Body of pancreas (tissue), 4 donors: ENCODE results near the gene PKD1L1. TPM values are rescaled to one million over a fixed set of nuclear protein-coding genes. Genes with fewer than 3 reads are reported as not detected.

ENCODE experiments used
- ATAC-seq: fragments of 150-250 bp; one replicate; pipeline ENCODE4 v1.9.1; 2016
- DNase-seq, 4 donors: peaks; one replicate each; pipeline ENCODE4 v3.0.0-alpha.2; 2019
- H3K27ac ChIP-seq, 4 donors: fragments of 200-600 bp; sonication (generic); 1 replicate in 3 of 4; 2 replicates in 1 of 4; pipeline versions ENCODE4 v1.5.1 to v1.6.1; 2016 to 2019; ENCODE audit warnings: mild to moderate bottlenecking in 1 of 4, mixed read lengths in 1 of 4, moderate library complexity in 1 of 4
- H3K27me3 ChIP-seq, 2 donors: fragments of 200-600 bp; sonication (generic); one replicate each; pipeline ENCODE4 v1.6.0; 2016; ENCODE audit warnings: mild to moderate bottlenecking in 1 of 2
- H3K36me3 ChIP-seq, 2 donors: fragments of 200-600 bp; sonication (generic); replicated peaks in 1 of 2; 2 replicates each; pipeline ENCODE4 v1.5.1; 2016; ENCODE audit warnings: low read depth in 2 of 2; ENCODE audit not compliant: insufficient read depth in 1 of 2
- H3K4me1 ChIP-seq: fragments of 200-600 bp; sonication (generic); one replicate; pipeline ENCODE4 v1.6.0; 2016
- H3K4me3 ChIP-seq, 2 donors: fragments of 200-600 bp; sonication (generic); 1 replicate in 1 of 2; 2 replicates in 1 of 2; pipeline ENCODE4 v1.5.1; 2016 to 2019
- H3K9me3 ChIP-seq, 3 donors: fragments of 200-600 bp; sonication (generic); 1 replicate in 2 of 3; 2 replicates in 1 of 3; pipeline ENCODE4 v1.5.1; 2016
- POLR2A ChIP-seq, 3 donors: fragments of 450-650 bp; IDR thresholded peaks; one replicate each; pipeline ENCODE4 v1.6.1; 2016; ENCODE audit warnings: antibody characterized with exemption in 3 of 3, mild to moderate bottlenecking in 2 of 3
- WGBS, 2 donors: methylation state at CpG; one replicate each; pipeline ENCODE4 v1.1.5; 2017; 5-methylcytosine and 5-hydroxymethylcytosine counted together
- intact Hi-C: fragments of 100-400 bp; cut with DNase I; formaldehyde crosslinking; loops from one replicate; pipeline ENCODE4 v1.15.1; 2023
- total RNA-seq, 2 donors: library from RNA; depleted of rRNA; stranded (reverse); fragments of >200 nt; gene quantifications; one replicate each; pipeline ENCODE4 v1.1.0, GENCODE V29; 2016
- TF ChIP-seq, protein P1 (sequence below), 7 experiments: fragments of 450-650 bp in 4 of 7; fragments of 200-600 bp in 3 of 7; sonication (generic) in 3 of 7; IDR thresholded peaks; one replicate each; pipeline ENCODE4 v1.5.1; 2016 to 2019; ENCODE audit warnings: antibody characterized with exemption in 7 of 7

Gene PKD1L1
- total RNA-seq, 2 donors from 2014 or later = 0.26 to 4.0 TPM

DNA sequence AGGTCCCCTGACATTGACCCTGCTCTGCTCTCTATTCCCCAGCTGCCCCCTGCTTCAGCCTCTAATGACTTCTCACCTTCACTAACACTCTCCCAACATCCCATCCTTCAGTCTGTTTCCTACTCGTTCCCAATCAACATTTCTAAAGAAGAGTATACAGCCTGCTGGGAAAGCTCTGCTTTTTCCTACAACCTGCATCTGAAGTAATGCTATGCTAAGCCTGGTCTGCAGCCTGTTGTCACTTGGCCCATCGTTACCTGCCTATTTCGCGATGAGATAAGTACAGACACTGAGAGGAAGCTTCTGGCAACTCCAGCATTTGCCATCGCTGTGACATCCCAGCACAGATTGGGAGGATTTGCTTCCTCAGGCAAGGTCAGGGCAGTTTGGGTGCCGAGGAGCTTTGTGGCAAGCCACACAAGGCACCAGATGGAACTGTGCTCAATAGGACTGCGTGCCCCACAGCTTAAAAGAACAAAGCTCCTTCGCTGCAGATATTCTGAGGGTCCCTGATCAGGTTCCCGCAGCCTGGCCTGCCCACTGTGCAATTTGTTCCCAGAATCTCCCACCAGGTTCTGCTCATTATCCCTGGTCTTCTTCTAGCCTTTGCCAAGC is 51.4 kb downstream of the PKD1L1 start:
- ATAC-seq (no peak), DNase-seq (no peak)
- Histone ChIP-seq H3K27ac (no peak overlapping the region), H3K4me1 (no peaks in the 10 kb centered on the region), H3K36me3 (no peaks in the 10 kb centered on the region), H3K4me3 (no peak overlapping the region), H3K27me3 (no peaks in the 10 kb centered on the region), H3K9me3 (no peaks in the 10 kb centered on the region)
- intact Hi-C loops = no loop called here
- 60 to 63% methylated on average over 9 of the region's 9 CpGs for WGBS, 2 donors
- TF ChIP-seq POLR2A (IDR thresholded peaks at IDR 0.05) = no peak
- TF ChIP-seq, protein P1, sequence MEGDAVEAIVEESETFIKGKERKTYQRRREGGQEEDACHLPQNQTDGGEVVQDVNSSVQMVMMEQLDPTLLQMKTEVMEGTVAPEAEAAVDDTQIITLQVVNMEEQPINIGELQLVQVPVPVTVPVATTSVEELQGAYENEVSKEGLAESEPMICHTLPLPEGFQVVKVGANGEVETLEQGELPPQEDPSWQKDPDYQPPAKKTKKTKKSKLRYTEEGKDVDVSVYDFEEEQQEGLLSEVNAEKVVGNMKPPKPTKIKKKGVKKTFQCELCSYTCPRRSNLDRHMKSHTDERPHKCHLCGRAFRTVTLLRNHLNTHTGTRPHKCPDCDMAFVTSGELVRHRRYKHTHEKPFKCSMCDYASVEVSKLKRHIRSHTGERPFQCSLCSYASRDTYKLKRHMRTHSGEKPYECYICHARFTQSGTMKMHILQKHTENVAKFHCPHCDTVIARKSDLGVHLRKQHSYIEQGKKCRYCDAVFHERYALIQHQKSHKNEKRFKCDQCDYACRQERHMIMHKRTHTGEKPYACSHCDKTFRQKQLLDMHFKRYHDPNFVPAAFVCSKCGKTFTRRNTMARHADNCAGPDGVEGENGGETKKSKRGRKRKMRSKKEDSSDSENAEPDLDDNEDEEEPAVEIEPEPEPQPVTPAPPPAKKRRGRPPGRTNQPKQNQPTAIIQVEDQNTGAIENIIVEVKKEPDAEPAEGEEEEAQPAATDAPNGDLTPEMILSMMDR (IDR thresholded peaks at IDR 0.05) = no peak

DNA sequence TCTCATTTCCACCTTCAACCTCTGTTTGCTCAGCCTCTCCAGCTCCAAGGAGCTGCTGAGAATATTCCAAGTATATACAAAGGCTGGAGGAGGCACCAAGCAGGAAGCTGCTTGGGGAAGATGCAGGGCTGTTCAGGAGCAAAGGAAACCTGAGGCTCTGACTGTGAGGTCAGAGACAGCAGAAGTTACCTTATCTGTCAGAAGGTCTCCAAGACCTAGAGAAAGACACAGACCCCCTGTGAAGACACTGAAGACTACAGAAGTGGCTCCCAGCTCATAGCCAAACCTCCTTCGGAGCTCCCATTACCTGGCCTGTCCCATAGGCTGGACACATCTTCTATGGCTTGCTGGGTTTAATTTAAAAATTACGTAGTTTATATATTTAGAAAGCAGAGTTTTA is 53.2 kb downstream of the PKD1L1 start:
- WGBS, 2 donors = 88 to 90% methylated on average over 2 of the region's 2 CpGs
- Histone ChIP-seq H3K4me1 (no peaks in the 10 kb centered on the region), H3K4me3 (no peak overlapping the region), H3K36me3 (no peaks in the 10 kb centered on the region), H3K27me3 (no peaks in the 10 kb centered on the region), H3K27ac (no peak overlapping the region), H3K9me3 (no peaks in the 10 kb centered on the region)
- intact Hi-C loops = no loop called here
- TF ChIP-seq, protein P1 (IDR thresholded peaks at IDR 0.05) = no peak
- TF ChIP-seq POLR2A (IDR thresholded peaks at IDR 0.05) = no peak
- no peak for DNase-seq
- no peak for ATAC-seq

DNA sequence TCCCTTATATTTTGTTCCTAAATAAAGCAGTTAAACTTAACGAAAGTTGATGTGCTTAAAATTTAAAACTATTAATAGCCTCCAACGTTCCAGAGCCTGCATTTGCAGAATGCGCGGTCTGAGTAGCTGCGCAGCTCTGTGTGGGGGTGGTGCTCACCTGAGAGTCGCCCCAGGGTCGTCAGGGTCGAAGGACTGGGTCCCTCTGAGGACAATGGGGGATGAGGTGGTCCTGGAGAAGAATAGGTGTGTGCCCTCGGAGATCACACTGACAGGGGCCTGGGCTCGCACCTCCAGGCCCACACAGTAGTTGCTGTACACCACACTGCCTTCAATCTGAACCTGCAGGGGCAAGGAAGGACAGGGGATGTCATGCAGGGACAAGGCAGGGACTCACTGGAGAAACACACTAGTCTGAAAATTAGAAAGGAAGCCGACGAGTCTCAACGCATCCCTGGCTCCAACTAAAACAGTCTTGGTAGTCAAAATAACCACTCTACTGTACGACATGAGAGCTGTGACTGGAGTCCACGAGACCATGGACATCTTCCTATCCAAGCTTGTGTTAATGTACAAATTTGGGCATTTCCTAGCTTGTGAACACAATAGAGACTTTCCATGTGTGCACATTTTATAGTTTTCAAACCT is 54.4 kb downstream of the PKD1L1 start:
- intact Hi-C loops = no loop called here
- DNase-seq = no peak
- WGBS, 2 donors = 77% methylated on average over 14 to 15 of the region's 15 CpGs
- Histone ChIP-seq H3K36me3 (no peaks in the 10 kb centered on the region), H3K4me3 (no peak overlapping the region), H3K27me3 (no peaks in the 10 kb centered on the region), H3K9me3 (no peaks in the 10 kb centered on the region), H3K27ac (no peak overlapping the region), H3K4me1 (no peaks in the 10 kb centered on the region)
- no peak for ATAC-seq
- no peak for TF ChIP-seq POLR2A (IDR thresholded peaks at IDR 0.05)
- TF ChIP-seq, protein P1 (IDR thresholded peaks at IDR 0.05) = no peak

- DNase-seq = no peak
- no peak for ATAC-seq
- WGBS, 2 donors = 51 to 53% methylated on average over 10 of the region's 10 CpGs
- Histone ChIP-seq H3K4me1 (no peaks in the 10 kb centered on the region), H3K27me3 (no peaks in the 10 kb centered on the region), H3K27ac (no peak overlapping the region), H3K36me3 (no peaks in the 10 kb centered on the region), H3K4me3 (no peak overlapping the region), H3K9me3 (no peaks in the 10 kb centered on the region)
- intact Hi-C loops = no loop called here
- TF ChIP-seq POLR2A (IDR thresholded peaks at IDR 0.05) = no peak
- TF ChIP-seq, protein P1 (IDR thresholded peaks at IDR 0.05) = no peak
Measured at GRCh38 chr7:47893238-47893637, 55.0 kb downstream of the PKD1L1 start.

DNA sequence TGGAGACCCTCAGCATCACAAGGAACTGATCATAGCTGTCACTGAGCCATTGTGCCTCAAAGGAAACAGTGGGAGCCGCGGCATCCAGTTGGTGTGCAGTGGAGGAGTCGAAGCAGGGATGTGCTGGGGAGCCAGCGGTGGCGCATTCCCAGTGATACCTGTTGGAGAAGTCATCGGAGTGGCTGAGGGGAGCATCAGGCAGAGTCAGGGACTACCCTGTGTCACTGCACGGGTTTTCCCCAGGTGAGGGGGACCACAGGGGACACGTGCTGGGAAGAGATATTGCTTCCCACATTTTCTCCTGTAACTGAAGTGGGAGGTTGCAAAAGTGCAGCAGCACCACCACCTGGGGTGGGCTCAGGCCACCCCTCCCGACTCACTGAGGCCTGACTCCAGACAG is 57.7 kb downstream of the PKD1L1 start:
- intact Hi-C loops = no loop called here
- Histone ChIP-seq H3K27me3 (no peaks in the 10 kb centered on the region), H3K9me3 (no peaks in the 10 kb centered on the region), H3K4me3 (no peak overlapping the region), H3K36me3 (no peaks in the 10 kb centered on the region), H3K4me1 (no peaks in the 10 kb centered on the region), H3K27ac (no peak overlapping the region)
- ATAC-seq = no peak
- 83% methylated on average over 8 to 9 of the region's 9 CpGs for WGBS, 2 donors
- TF ChIP-seq, protein P1 (IDR thresholded peaks at IDR 0.05) = no peak
- no peak for TF ChIP-seq POLR2A (IDR thresholded peaks at IDR 0.05)
- no peak for DNase-seq
